Middle frontal gyrus (tissue), 1 donor: ENCODE measurements around the gene TPPP.

Source experiments
- DNase-seq: peaks from one replicate; pipeline ENCODE4 v3.0.0-alpha.2; 2015; ENCODE audit warnings: low spot score; ENCODE audit errors: extremely low spot score

Gene TPPP

DNA sequence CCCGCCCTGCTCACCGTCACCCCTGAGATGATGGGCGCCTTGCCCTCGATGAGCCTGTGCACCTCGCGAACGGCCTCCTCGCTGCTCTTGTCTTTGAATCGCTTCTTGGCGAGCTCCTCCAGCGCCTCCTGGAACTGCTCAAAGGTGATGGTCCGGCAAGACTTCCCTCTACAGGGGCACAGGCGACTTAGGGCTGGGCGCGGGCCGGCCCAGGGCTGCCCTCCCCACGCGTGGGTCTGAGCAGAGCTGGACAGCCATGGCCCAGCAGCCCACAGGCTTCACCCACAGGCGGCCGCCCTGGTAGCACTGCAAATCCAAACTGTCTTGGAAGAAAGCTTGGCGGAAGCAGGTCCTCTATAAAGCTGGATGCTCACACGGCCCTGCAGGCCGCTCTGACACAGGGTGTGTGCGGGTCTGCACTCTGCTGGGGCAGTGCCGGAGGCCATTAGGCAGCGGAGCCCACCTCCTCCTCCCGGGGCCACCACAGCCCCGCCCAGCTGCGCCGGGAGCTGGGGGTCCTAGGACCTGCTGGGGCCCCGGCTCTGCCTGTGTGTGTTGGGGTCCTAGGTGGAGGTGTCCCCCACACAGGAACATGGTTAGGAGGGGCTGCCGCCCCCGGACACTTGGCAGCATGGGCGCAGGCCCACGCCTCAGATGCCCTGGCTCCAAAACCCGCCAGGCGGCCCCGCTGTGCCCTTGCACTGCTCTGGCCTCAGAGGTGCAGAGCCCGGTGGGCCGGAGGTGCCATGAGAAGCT lies 27.0 kb downstream of the TPPP start:
- DNase-seq: no peak

DNA sequence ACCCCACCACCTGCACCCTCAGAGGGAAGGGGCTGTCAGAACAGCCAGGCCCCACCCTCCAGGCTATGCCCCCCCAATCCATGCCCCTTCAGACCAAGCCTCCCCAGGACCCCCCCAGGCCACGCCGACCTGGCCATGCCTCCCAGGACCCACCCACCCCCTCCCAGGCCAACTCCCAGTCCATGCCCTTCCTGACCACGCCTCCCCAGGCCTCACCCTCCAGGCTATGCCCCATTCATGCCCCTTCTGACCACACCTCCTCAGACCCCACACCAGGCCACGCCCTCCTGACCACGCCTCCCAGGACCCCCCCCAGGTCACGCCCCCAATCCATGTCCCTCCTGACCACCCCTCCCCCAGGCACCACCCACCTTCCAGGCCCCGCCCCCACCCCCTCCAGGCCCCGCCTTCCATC lies 27.6 kb downstream of the TPPP start:
- DNase-seq: no peak

DNA sequence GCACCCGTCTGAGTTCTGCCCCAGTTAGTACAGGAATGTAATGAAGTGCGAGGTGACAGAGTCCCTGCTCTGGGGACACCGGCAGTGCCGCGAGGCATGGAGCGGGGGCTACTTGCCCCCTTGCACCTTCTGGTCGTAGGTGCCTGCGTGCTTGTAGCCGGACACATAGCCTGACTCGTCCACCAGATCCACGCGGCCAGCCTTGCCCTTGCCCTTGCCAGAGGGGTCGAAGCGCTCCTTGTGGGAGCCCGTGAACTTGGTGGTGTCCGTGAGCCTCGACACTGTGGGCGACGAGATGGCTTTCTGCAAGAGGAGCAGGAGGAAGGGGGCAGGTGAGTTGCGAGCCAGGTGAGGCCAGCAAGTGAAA lies 28.2 kb downstream of the TPPP start:
- DNase-seq: no peak

DNA sequence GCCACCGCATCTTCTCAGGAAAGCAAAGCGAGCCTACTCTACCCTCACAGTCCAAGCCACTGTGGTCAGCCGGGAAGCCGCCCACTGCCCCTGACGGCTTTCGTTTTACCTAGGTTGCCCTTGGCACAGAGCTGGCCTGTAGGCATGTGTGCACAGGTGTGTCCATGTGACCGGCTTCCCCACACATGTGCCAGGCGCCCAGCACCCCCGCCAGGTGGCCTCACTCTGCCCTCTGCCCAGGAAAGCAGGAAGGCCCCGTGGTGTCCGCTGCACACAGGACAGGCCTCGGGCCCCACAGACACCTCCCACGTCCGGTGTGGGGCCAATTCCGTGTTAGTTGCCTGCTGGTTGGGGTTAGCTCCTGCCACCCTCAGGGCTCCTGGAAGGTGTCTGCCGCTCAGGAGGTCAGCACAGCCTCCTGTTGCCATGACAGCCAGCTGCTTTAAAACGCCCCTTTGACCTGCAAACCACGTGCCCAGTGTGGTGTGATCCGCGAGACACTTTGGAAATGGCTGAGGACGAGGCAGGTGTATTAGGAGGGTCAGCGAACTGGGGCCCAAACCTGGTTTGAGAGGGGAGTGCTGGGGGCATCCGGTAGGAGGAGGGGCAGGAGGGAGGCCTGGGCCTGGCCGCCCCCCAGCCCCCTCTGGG lies 28.7 kb downstream of the TPPP start:
- DNase-seq: no peak

DNA sequence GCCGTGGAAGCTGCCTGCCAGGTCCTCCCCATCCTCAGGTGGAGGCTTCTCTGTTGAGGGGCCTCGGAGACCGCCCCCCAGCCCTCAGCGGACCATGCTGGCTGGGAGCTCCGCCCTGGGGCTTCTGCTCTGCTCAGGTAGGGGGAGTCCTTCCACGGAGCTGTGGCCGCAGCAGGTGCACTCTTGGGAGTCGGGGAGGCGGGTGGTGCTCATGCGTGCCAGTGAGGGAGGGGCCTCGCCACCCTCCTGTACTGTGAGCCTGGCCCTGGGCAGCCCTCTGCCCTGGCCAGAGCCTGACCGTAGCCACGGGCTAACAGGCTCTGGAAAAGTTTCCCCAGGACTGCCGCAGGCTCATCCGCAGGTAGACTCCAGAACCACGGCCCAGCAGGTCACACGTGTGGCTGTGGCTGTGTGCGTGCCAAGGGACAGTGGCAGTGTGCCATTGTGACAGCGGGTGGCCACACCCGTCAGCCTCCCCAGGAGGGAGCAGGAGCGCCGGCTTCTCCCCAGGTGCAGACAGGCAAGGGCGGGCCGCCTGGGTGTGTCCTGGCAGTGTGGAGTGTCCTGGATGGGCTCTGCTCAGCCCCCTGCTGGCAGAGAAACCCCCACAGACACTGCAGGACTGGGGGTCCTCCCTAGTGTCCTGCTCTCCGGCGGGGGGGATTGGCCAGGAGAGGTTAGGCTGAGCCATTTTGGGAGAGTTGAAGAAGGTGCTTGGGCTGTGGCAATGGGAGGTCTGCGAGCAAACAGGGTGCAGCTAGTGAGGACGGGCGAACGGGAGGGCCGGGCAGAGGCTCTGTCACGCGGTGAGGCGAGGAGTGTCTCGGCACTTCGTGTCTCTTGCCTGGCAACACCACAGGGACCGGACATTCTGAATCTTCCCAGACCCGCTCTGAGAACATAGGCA lies 29.5 kb downstream of the TPPP start:
- no peak for DNase-seq

DNA sequence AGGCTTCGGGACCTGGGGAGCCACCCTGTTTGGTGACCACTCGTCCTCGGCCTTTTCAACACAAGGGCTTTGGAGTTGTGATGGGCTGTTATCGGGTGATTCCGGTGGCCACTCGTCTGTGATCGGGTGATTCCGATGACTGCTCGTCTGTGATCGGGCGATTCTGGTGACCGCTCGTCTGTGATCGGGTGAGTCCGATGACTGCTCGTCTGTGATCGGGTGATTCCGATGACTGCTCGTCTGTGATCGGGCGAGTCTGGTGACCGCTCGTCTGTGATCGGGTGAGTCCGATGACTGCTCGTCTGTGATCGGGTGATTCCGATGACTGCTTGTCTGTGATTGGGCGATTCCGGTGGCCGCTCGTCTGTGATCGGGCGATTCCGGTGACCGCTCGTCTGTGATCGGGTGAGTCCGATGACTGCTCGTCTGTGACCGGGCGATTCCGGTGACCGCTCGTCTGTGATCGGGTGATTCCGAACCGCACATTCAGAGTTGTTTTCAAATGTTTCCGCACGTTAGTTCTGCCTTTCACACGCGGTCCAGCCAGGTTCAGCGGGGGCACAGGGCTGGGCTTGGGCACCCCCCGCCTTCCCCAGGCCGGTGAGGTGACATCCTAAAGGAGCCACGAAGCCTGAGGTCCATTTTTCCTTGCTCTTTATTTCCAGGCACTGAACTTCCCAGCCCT lies 30.3 kb downstream of the TPPP start:
- DNase-seq: no peak

DNA sequence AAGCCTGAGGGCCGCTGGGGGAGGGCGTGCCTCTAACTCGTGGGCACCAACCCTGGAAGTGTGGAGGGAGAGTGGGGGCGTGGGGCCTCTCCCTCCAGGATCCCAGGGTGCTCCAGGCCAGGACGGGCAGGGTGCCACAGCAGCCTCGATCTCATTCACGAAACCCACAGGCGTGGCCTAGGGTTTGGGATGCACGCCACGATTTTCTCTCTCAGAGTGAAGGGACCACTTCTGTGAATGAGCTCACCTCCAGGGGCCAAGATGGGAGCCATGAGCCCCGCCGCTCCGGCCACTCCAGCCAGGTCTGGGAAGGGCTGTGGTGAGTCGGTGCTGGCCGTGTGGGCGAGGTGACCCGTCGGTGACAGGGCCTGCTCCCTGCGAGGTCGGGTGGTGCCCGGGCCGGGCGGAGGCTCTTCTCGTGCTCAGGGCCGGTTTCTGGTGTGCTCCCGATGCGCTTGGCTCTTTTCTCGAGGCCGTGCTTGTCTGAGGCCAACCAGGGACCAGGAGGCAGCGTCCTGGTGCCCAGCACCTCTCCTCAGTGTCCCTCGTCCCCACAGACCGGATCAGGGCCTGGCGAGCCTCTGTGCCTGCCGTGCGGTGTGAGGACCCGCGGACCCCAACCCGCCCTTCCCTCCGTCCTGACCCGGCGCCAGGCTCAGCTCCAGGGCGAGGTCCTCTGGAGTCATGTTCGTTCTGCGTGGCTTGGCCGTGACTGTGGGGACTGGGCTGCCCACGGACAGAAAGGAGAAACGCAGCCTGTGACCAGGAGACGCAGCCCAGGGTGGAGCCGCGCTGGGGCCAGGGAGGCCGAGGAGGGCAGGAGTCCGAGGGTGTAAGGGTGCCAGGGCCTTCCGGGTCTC lies 31.0 kb downstream of the TPPP start:
- no peak for DNase-seq

DNA sequence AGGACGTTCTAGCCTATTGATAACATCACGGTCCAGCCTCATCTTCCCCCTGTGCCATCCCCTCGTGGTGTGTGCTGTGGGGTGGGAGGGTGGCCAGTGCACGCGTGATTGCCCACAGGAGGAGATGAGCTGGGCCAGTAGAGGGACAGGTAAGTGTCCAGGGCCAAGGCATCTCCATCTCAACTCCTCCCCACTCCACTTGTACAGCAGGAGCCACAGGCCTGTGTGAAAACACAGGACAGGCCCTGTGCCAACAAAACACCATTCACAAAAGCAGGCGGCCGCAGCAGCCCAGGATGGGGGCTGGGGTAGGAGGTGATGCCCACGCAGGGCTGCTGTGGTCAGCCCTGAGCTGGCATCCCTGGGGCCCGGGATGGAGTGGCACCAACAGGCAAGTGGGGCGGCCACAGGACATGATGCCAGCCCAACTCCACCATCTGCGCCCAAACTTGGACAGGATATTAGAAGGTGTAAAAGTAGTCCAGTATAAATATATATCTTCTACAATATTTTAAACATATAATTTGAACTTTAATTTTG lies 32.6 kb downstream of the TPPP start:
- no peak for DNase-seq

DNA sequence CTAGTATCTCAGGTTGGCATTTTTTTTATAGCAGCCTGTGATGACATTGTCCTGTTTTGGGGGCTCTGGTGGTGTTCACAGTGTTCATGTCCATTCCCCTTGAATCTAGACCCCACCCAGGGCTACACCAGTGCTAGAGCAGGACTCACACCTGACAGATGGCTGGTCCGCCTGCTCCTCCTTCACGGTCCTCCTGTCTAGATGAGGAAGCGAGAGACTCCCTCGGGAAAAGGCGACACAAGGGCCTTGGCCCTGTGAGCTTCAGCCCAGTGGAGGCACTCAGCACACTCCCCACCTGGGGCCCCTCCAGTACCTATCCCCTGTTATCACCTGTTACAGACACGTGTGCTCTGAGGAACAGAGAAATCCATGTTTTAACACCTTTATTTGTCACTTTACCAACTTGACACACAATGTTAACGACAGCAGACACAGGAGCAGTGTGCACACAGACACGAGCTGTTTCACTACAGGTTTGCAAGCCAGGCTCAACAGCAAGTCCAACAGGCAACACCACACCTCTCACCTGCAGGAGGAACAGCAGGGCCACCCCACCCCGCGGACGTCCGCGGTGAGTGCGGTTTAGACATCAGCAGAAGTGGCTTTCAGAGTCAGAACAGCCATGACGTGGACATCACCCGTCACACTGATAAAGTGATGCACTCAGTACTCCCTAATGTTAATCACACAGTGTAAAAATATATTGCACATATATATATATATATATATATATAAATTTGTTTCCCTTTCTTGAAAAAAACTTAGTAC lies 33.5 kb downstream of the TPPP start:
- DNase-seq: no peak

DNA sequence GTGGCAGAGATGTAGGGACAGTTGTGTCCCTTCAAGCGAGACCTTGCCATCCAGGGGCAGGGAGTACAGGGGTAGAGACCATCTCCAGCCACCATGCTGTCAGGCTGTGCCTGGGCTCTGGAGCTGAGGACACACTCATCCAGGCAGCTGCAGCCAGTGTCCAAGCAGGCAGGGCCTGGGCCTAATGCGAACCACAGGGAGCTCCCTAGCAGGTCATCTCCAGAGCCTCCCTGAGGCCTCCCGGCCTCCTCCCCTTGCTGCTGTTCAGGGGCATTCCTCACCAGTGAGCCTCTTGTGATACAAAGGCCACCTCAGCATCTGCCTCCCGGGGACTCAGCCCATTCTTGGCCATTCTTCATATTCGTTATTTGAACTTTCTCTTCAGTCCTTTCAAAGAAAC lies 35.0 kb downstream of the TPPP start:
- DNase-seq: no peak

DNA sequence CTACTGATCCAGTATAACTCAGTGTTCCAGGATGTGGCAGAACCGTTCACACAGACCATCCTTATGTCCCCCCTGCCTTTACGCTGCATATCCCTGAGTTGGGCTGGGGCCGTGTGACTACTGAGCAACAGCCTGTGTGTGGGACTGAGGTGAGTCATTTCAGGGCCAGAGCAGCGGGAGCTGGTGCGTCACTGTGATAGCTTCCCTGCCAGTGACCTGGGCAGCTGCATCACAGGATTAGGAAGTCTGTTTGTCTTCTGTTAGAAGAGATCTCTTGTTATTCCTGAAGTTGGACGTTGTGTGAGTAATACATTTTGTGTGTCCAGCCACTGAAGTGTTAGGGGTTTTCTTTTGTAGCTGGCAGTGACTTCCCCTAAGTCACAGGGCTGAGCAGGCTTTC lies 35.6 kb downstream of the TPPP start:
- no peak for DNase-seq

DNA sequence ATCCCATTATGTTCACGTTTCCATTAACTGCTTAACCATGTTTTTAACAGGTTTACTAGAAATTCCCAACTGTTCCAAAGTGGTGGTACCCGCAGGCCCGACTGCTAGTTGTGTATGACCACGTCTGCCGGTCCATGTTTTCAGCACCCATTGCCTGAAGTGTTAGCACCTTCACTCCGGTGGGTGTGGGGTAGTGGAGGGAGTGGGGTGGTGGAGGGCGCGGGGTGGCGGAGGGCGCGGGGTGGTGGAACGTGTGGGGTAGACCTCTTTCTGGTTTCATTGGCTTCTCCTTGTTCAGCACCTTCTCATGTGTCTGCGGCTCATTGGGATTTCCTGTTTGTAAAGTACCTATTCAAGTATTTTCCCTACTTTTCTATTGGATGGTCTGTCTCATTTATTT lies 37.7 kb downstream of the TPPP start:
- no peak for DNase-seq

DNA sequence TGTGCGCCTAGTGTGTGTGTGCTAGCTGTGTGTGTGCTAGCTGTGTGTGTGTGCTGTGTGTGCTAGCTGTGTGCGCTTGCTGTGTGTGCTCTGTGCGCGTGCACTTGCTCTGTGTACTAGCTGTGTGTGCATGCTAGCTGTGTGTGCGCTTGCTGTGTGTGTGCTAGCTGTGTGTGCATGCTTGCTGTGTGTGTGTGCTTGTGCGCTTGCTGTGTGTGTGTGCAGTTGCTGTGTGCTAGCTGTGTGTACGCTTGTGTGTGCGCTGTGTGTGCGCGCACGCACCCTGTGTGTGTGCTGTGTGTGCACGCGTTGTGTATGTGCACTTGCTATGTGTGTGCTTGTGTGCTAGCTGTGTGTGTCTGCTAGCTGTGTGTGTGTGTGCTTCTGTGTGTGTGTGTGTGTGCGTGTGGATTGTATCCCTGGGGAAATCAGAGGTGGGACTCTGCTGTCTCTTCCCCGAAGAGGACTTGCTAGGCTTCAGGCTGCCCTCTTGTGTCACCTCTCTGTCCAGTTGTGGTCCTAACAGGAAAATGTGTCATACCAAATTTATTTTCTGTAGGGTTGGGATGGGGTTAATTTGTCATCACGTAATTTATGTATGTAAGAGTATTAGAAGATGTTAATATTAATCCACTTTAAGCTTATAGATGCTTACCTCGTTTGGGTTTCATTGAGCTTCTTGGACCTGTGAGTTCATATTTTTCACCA lies 38.9 kb downstream of the TPPP start:
- DNase-seq: no peak

DNA sequence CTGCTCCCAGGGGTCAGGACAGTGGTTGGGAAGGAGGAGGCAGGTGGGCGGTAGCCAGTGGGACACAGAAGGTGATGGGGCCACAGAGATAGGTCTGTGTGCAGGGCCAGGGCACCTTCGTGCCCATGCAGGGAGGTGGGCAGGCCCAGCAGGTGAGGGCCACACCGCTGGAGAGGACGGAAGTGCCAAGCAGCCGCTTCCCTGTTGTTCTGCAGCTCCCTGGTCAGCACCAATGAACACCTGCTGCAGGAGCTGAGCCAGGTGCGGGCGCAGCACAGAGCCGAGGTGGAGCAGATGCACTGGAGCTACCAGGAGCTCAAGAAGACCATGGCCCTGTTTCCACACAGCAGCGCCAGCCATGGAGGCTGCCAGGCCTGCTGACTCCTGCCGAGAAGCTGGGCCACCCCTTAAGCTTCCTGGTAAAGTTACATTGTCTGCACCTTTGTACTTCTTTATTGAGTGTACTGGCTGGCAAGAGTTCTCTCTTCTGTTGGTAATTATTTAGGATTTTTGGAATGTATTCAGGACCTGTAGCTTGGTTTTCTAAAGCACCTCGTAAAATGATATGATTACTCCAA lies 40.3 kb downstream of the TPPP start:
- no peak for DNase-seq

DNA sequence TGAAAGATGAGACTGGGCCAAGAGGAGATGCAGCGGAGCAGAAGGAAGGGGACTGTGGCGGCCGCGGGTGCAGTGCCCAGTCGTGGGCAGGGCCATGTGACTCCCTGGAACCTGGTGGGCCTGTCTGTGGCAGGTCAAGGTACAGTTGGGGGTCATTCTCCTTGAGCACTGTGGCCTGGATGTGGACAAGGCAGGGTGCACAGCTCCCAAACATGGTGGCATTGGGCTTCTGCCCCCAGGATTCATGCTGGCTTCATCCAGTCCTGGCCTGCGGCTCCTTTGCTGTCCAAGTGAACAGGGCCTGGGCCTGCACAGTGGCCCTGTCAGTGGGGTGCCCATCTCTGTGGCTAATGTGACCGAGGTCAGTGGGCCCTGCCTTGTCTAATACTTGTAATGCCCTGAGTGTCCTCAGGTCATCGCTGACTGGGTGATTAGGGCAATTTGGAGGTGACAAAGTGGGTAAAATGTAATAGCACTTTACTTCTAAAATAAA lies 41.1 kb downstream of the TPPP start:
- DNase-seq: no peak

DNA sequence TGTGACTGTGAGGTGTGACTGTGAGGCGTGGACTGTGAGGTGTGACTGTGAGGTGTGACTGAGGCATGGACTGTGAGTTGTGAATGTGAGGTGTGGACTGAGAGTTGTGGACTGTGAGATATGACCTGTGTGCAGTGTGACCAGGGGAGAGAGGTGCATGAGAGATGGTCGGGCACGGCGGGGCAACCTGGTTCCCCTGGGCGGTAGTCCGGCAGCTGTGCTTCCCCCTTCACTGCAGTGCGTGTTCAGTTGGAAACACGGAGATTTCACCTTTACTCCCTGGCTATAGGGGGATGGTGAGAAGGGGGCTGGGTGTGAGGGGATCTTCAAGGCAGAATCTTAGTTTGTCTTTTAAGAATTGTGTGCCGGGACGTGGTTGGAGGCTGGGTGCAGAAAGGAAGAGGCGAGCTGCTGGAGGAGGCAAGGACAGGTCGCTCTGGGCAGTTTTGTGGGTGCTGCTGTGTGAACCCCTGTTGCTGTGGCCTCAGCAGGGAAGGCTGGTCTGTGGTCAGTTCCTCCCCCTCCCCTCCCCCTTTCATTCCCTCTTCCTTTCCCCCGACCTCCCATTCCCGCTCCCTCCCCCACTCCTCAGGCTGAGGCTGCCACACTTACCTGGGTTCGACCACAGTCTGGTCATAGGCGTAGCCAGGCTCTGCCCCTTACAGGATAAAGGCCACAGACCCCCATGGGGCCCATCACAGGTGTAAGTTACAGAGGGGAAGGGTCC lies 41.7 kb downstream of the TPPP start:
- no peak for DNase-seq

DNA sequence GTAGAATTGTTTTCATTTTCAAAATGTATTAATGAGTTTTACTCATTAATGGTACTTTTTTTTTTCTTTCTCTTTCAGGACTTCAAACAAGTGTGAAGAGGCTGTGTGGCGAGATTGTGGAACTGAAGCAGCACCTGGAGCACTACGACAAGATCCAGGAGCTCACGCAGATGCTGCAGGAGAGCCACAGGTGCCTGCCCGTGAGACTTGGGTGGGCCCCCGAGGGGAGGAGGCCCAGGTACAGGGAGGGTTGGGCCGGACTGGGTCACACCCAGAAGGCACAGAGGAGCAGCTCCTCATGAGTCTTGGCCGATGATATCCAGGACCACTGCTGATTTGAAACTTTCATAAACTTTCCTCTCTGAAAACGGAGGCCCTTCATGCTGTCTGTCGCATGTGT lies 45.4 kb downstream of the TPPP start:
- no peak for DNase-seq

DNA sequence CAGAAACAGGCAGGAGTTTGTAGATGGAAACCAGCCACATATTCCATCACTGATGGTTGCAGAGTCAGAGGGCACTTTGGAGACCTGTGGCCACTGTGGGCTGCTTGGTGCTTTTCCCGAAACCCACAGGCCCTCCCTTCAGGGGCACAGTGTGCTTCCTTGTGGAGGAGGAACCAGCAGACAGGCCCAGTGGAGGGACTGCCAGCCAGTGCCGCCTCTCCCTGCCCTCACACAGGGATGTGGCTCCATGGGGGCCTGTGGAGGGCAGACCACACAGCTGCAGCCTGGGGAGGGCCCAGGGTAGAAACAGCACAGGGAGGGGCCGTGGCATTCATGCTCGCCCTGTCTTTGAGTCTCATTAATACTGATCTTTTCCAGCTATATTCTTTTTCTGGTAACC lies 45.8 kb downstream of the TPPP start:
- DNase-seq: no peak
